Cardiac muscle cell (in vitro differentiated cells and primary cell): Measurements from ENCODE around the gene CACNA1S. TPM values are rescaled to one million over a fixed set of nuclear protein-coding genes. Genes with fewer than 3 reads are reported as not detected.

Experiments used
- DNase-seq, 2 donors: peaks; one replicate each; pipeline versions ENCODE4 v3.0.0 to v3.0.0-alpha.2; 2010 to 2017; ENCODE audit warnings: low read depth in 1 of 2, low spot score in 1 of 2
- H3K27ac ChIP-seq: fragments of 200-600 bp; sonication (generic); 2 replicates; pipeline ENCODE4 v1.5.1; 2016
- H3K27me3 ChIP-seq: fragments of 200-600 bp; sonication (generic); 2 replicates; pipeline ENCODE4 v1.6.0; 2016; ENCODE audit warnings: control low read depth
- H3K36me3 ChIP-seq: fragments of 200-600 bp; sonication (generic); 2 replicates; pipeline ENCODE4 v1.5.1; 2016; ENCODE audit warnings: control low read depth
- H3K4me1 ChIP-seq: fragments of 200-600 bp; sonication (generic); 2 replicates; pipeline ENCODE4 v1.8.1; 2017; ENCODE audit warnings: low read depth, mild to moderate bottlenecking, mixed run types
- H3K4me3 ChIP-seq: fragments of 200-600 bp; sonication (generic); 2 replicates; pipeline ENCODE4 v1.5.1; 2016; ENCODE audit warnings: mild to moderate bottlenecking
- H3K9me3 ChIP-seq: fragments of 200-600 bp; sonication (generic); 2 replicates; pipeline ENCODE4 v1.5.1; 2017; ENCODE audit warnings: low read depth, mild to moderate bottlenecking, control low read depth
- CTCF ChIP-seq: IDR thresholded peaks from 2 replicates; pipeline ENCODE4 v1.5.1; 2012; ENCODE audit warnings: low read depth, mild to moderate bottlenecking, low read length
- polyA plus RNA-seq: library from polyadenylated mRNA; unstranded; fragments of >200 nt; fragmentation: Nextera tagmentation; extraction: Ambion mirVana; gene quantifications from 2 replicates; pipeline ENCODE4 v1.2.1, GENCODE V29; 2016
- total RNA-seq: library from RNA; depleted of rRNA; stranded (reverse); fragments of >200 nt; gene quantifications from 2 replicates; pipeline ENCODE4 v1.2.3, GENCODE V29; 2016

Gene CACNA1S
- total and polyA plus RNA-seq, 2 experiments from 2014 or later = 0.30 TPM; not detected in 1

DNA sequence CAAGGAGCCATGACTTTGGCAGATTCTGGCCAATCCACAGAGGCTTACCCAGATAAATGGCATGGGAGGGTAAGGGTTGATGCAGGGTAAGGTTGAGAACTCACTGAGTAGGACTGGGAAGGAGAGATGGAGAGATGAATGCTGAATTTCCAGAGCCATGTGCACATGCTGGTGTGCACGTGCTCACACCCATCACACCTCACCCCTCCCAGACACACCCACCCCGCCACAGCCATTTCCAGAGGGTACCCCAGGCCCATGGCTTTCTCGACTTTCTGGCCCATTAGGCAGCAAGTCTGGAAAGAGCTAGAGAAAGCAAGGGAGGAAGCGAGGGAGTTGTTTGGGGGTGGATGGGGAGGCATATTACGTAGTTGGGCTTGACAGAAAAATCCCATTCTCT is 1.6 kb downstream of the CACNA1S start:
- Histone ChIP-seq H3K9me3 (no peaks in the 10 kb centered on the region), H3K4me1 (peaks cover 6% of the 10 kb centered on the region), H3K36me3 (no peaks in the 10 kb centered on the region), H3K4me3 (no peak overlapping the region), H3K27ac (no peak overlapping the region), H3K27me3 (peaks cover 11% of the 10 kb centered on the region)
- no peak for TF ChIP-seq CTCF
- no peak for DNase-seq

DNA sequence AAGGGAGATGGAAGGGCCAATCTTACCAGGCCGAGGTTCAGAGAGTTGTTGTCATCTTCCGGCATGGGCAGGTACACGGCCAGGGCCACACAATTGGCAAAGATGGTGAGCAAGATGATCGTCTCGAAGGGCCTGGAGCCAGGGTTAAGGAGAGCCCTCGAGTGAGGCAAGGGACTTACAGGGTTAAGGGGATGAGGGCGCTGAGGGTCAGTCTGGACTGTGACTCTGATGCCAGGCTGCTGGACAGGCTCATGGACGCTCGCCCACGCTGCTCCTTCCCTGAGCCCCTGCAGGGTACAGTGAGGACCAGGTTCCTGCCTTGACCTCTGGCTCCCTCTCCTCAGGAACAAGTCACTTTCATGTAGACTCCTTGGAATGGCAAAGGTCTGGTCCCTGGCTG is 2.1 kb downstream of the CACNA1S start:
- Histone ChIP-seq H3K27me3 (peaks cover 6% of the 10 kb centered on the region), H3K4me3 (no peak overlapping the region), H3K4me1 (peaks cover 6% of the 10 kb centered on the region), H3K27ac (no peak overlapping the region), H3K9me3 (no peaks in the 10 kb centered on the region), H3K36me3 (no peaks in the 10 kb centered on the region)
- no peak for TF ChIP-seq CTCF
- no peak for DNase-seq

GRCh38 chr1:201109651-201110050 is 2.6 kb downstream of the CACNA1S start:
- Histone ChIP-seq H3K36me3 (no peaks in the 10 kb centered on the region), H3K4me1 (peaks cover 6% of the 10 kb centered on the region), H3K27ac (no peak overlapping the region), H3K4me3 (no peak overlapping the region), H3K9me3 (no peaks in the 10 kb centered on the region), H3K27me3 (peaks cover 2% of the 10 kb centered on the region)
- no peak for TF ChIP-seq CTCF
- no peak for DNase-seq

DNA sequence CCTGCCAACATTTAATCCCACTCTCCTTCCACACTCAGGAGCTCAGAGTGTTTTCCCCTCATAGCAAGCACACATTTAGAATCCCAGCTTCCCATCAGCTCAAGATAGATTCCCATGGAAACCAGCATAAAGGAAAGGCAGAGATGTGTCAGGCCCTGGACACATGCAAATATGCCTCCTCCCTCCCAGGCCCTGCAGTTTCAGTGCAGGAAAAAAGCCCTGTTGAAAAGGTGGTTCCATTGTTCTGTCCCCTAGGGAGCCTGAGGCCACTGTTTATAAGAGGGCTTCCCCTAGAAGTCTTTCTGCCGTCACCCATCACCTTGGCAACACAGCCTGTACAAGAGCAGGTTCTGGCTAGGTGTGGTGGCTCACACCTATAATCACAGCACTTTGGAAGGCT is 3.6 kb downstream of the CACNA1S start:
- no peak for TF ChIP-seq CTCF
- Histone ChIP-seq H3K4me1 (peaks cover 6% of the 10 kb centered on the region), H3K4me3 (no peak overlapping the region), H3K27me3 (no peaks in the 10 kb centered on the region), H3K27ac (no peak overlapping the region), H3K9me3 (no peaks in the 10 kb centered on the region), H3K36me3 (no peaks in the 10 kb centered on the region)
- no peak for DNase-seq

DNA sequence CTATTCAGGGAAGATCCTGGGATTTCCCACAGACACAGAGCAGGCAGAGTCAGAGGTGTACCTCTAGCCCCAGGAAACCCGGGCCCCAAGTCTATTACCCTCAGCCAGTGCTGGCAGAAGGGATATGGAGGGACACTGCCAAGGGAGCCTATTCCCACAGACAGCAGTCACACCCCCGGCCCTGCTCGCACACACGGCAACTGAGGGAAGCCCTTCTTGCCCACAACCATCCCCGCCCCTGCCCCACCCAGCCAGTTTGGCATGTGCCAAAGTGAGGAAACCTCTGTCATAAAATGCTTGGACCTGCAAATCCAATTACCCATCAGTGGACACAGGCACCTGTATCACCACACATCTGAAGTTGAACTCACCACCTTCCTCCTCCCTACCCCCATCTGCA is 6.5 kb downstream of the CACNA1S start:
- Histone ChIP-seq H3K36me3 (no peaks in the 10 kb centered on the region), H3K27ac (no peak overlapping the region), H3K4me1 (no peaks in the 10 kb centered on the region), H3K4me3 (no peak overlapping the region), H3K9me3 (no peaks in the 10 kb centered on the region), H3K27me3 (no peaks in the 10 kb centered on the region)
- no peak for DNase-seq
- TF ChIP-seq CTCF = no peak

DNA sequence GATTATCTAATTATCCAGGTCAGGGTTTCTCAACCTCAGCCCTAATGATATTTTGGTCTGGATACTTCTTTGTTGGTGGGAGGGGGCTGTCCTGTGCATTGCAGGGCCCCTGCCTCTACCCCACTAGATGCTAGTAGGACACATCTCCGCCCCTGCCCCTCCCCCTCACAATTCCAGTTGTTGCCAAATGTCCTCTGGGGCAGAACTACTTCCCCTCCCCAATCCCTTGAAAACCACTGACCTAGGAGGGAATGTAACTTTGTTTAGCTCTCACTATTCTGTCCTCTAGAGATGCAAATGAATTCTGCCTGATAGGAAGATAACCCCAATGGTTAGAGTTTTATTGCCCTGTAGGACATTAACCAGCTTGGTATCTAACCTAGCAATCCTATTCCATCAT is 8.1 kb downstream of the CACNA1S start:
- Histone ChIP-seq H3K27ac (no peak overlapping the region), H3K9me3 (no peaks in the 10 kb centered on the region), H3K27me3 (no peaks in the 10 kb centered on the region), H3K4me3 (no peak overlapping the region), H3K4me1 (no peaks in the 10 kb centered on the region), H3K36me3 (no peaks in the 10 kb centered on the region)
- no peak for DNase-seq
- no peak for TF ChIP-seq CTCF
